ENCODE measurements around the gene FOXE1.
A peak's percentile ranks its signal among the peaks of the same experiment; 100 is the strongest.

Gene FOXE1

DNA sequence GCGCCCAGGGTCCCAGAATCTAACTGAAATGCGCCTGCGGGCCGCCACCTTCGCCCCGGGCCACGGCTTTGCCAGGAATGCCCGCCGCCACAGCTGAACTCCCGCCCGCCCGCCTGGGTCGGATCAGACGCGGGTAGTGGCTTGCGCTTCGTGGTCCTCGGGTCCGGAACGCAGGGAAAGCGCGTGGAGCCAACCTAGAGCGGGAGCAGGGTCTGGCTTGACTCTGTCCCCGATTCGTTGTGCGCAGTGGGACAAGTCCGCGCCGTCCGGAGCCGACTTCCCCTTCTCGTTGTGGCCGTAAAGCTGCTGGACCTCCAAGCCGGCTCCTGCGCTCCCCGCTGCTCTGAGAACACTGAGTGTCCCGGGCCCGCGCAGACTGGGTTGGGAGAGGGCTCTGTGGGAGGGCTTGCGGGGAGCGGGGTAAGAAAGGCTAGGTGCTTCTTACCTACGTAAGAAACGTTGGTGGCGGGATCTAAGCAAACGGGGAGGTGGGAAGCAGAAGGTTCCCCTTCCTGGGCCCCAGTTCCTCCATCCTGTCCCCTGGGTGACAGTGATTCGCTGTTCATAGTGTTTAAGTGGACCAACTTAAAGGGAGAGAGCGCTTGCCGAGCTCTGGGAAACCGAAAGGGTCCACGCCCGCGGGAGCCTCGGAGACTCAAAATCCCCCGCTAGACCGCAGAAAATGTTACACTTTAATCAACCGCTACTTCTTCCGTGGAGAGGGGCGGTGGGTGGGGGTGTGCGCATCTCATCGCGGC, 4.4 kb upstream of the FOXE1 start:
- DNase-seq = no peak

DNA sequence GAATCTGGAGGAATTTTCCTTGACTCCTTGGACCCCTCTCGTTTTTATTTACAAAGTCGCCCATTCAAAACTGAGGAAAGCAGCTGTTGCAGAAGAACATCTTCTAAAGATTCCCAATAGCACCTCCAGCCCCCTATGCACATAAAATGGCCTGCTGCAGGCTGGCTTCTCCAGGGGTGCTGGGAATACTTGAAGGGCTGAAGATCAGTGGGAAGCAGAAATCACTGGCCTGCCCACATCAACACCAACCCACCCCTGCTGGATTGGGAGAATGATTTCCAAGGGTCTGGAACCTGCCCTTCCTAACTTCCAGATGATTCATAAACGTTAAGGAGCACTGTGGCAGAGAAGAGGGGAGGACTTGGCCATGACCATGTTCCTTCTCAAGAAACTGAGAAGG, 3.0 kb upstream of the FOXE1 start:
- DNase-seq = no peak

DNA sequence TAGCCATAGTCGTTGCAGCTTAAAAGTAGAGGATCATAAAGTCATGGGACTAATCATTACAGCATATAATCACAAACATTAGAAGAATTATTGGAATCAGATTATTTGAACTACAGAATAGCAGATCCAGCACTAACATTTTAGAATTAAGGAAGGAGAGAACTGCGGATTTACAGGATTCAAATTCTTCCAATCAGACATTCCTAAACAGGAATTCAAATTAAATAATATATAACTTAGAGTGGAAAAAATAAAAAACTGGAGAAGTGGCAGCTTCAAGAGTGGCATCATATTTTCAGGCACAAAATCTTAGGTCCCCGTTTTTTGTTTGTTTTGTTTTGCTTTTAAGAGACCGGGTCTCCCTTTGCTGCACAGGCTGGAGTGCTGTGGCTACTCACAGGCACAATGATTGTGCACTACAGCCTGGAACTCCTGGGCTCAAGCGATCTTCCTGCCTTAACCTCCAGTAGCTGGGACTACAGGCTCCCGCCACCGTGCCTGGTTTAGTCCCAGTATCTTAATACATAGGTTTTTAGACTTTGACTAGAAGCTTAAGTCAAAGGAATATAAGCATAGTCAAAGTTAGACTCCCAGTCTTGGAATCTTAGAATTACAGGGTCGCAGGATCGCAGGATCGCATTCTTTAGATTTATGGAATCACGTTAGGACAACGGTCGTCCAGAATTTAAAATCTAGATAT, 2.1 kb upstream of the FOXE1 start:
- DNase-seq = no peak

DNA sequence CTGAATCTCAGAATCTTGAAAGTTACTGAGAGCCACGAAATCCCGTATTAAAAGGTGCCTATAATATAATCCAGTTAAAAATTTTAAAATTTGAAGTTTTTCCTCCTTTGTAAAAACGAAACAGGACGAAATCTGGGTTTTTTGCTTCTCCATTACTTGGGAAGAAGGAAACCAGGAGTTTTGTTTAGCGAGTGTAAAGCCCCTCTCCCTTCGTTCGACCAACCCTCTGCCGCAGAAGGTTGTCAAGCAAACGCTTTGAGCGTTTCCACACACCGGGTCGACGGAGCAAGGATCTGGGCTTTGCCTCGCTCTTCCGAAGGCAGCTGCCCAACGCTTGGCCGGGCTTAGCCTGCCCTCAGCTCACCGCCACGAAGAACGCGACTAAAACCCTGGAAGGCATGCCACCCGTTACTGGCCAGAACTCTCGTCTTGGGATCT, 1.6 kb upstream of the FOXE1 start:
- no peak for DNase-seq

DNA sequence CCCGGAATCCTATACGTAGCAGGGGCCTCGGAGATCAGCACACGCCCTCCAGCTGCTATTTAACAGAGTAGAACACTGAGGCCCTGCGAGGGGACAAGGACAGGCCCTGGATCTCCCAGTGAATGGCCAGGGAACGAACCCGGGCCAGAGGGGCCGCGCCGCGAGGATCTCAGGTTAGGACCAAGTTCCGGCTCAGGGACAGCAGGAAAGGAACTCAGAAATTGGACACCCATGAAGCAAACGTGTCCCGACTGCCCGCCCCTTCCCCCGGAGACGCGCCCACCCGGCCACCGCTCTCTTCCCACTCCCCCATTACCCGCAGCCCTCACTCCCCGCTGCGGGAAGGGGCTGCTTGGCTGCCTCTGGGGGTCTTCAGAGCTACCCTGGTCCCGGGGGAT, 1.0 kb upstream of the FOXE1 start:
- no peak for DNase-seq

GRCh38 chr9:97852399-97853055, 499 bp upstream of the FOXE1 start:
- DNase-seq = no peak

GRCh38 chr9:97853844-97854695, 1.0 kb downstream of the FOXE1 start:
- no peak for DNase-seq

DNA sequence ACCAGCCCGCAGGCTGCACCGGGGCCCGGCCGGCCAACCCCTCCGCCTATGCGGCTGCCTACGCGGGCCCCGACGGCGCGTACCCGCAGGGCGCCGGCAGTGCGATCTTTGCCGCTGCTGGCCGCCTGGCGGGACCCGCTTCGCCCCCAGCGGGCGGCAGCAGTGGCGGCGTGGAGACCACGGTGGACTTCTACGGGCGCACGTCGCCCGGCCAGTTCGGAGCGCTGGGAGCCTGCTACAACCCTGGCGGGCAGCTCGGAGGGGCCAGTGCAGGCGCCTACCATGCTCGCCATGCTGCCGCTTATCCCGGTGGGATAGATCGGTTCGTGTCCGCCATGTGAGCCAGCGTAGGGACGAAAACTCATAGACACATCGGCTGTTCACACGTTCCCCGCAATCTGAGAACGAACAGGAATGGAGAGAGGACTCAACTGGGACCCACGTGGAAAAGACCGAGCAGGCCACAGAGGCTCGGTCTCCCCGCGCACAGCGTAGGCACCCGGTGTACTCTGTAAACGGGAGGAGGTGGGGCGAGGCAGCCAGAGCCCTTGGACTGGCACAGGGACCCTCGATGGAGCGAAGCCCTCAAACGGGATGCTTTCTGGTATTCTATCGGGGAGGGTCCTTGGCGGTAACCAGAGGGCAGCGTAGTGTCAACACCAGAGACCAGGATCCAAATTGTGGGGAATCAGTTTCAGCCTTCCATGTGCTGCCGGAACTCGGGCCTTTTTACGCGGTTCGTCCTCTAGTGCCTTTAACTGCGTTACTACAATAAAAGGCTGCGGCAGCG, 1.9 kb downstream of the FOXE1 start:
- DNase-seq = no peak

DNA sequence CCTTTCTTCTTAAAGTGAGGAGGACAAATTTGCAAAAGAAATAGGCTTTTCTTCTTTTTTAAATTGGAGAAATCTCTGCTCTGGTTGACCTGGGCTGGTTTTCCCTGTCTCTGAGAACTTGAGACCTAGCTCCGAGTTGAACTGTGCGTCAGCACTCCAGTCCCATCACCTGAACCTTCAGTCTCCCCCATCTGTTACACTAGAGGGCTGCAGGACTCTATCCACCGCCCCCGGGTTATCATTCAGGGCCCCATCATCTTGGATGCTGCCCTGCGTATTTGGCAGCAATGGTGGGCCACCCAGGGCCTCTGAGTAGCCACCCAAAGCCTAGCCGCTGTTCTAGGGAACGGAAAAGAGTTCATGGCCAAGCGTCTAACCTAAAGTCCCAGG, 2.5 kb downstream of the FOXE1 start:
- DNase-seq = no peak

DNA sequence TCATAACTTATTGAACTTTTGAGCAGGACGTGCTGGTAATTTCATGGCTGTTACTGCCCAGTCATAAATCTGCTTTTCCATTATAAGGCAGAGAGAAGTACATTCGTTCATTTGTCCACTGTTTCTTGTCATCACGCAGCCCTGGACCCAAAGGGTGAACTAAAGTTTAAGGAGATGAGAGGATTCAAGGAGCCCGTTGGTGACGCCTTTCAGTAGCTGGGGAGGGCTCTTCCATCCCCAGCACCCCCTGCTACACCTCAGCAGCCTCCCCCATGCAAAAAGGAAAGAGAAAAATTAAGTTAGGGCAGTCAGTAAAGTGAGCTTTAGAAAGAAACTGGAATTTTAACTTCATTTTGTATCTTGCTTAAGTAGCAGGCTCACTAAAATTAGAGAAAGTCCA, 2.9 kb downstream of the FOXE1 start:
- no peak for DNase-seq

DNA sequence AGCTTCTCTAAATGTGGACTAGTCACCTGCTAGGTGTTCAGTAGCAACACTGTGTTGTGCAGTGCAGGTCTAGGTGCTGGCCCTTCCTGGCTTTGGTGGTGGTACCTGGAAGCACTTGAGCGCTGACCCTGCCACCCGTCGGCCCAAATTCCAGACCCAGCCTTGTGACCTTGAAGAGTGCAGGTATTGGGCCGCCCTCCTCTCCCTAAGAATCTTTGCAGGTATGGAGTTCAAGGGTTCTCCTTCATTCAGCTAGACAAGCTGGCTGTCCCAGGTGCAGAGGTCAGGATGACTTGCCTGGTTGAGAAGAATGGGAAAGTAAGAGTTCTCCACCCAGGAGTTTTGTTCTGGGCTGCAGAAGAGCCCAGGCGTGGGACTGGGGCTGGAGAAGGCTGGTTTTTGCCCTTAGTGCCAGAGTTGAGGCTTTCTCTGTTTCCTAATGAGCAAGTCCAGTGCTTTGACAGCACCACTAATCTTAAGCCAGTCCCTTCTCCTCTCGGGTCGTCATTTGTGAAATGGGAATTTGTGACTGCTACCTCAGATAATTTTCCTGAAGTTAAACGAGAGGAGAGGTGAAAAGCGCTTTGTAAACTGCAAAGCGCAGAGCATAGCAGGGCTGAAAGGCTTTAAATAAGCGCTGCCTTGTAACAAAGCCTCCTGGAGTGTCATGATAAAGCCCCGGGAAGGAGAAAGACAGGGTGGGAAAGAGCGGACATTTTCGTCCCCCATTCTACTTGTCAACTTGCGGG, 4.0 kb downstream of the FOXE1 start:
- DNase-seq = no peak

GRCh38 chr9:97857606-97858392, 4.8 kb downstream of the FOXE1 start:
- peak; percentile 7 for DNase-seq

GRCh38 chr9:97858393-97858713, 5.3 kb downstream of the FOXE1 start:
- no peak for DNase-seq

DNA sequence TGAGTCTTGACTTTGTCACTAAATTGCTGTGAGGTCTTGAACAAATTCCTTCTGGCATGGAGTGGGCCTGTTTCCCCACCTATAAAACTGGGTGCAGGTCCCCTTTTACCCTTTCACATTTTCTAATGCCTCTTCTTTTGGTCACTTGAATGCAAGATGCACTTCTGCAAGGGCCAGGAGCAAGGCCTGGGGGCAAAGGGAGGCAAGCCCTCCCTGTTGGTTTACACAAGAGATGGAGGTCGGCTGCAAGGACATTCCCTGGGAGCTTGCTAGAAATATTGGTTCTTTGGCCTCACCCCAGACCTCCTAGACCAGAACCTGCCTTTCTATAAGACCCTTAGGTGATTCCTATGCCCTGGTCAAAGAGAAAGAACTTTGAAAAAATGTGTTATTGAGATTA, 5.8 kb downstream of the FOXE1 start:
- DNase-seq = no peak

DNA sequence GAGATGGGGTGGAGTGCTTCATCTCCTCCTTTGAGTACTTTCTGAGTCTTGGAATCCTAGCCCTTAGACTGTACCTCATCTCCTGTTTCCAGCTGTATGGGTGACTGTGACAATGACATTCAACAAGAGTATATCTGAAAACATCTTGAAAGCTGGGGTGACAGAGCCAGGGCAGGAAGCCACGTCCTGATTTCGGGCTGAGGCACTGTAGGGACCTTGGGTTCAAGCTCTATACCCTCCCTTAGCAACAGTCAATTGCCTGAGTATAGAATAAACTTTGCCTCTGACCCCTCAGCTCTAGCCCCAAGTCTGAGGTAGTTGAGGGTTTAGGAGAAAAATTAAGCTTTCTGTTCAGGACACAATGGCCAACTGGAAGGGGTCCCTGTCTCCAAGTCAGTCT, 6.3 kb downstream of the FOXE1 start:
- no peak for DNase-seq

GRCh38 chr9:97860451-97861147, 7.6 kb downstream of the FOXE1 start:
- no peak for DNase-seq

- no peak for DNase-seq
These were observed 8.1 kb downstream of the FOXE1 start for GRCh38 chr9:97861148-97861475.

DNA sequence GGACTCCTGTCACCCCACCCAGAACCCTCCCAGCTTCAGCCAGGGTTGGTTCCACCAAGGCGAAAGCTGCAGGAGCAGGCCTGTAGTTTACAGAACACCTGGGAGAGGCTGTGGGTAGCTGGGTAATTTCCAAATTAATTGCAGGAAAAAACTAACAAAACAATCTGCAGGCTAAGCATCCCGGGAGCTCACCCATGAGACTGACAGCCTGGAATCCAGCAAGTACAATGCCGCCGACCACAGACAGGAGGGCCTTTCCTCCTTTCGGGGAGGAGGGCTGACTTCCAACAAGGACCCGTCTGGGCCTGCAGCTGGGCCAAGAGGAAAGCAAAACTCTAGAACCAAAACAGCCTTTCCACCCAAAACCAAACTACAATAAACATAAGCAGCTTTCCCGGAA, 10.3 kb downstream of the FOXE1 start:
- DNase-seq = no peak

- DNase-seq = no peak
These were observed 11.4 kb downstream of the FOXE1 start for GRCh38 chr9:97864396-97864795.

GRCh38 chr9:97866300-97866699, 13.3 kb downstream of the FOXE1 start:
- DNase-seq = no peak

All from MV-4-11 (cell line).